ENCODE data around the gene MRI1.
"Not testable (repeated sequence)": the region's sequence is repeated elsewhere in the genome, so short reads cannot be mapped to it uniquely, and the experiment has no call there.

Gene MRI1

GRCh38 chr19:13781547-13781946 lies 17.2 kb downstream of the MRI1 start:
- peak; percentile 80 for DNase-seq (ENCODE audit: low read depth)
- H3K4me3 ChIP-seq (ENCODE audit: low read length), result no peak overlapping the region
- no peak for TF ChIP-seq CTCF (IDR thresholded peaks at IDR 0.05; ENCODE audit: insufficient read depth, low read depth, low read length, missing control alignments)

GRCh38 chr19:13782537-13782936 lies 18.2 kb downstream of the MRI1 start:
- DNase-seq (ENCODE audit: low read depth), result no peak
- TF ChIP-seq CTCF (IDR thresholded peaks at IDR 0.05; ENCODE audit: insufficient read depth, low read depth, low read length, missing control alignments), result no peak
- no peak overlapping the region for H3K4me3 ChIP-seq (ENCODE audit: low read length)

GRCh38 chr19:13783565-13784500 lies 19.5 kb downstream of the MRI1 start:
- H3K4me3 ChIP-seq (ENCODE audit: low read length), result no peak overlapping the region
- no peak for DNase-seq (ENCODE audit: low read depth)

GRCh38 chr19:13784731-13785452 lies 20.6 kb downstream of the MRI1 start:
- peak; percentile 65 for DNase-seq (ENCODE audit: low read depth)
- TF ChIP-seq CTCF (IDR thresholded peaks at IDR 0.05; ENCODE audit: insufficient read depth, low read depth, low read length, missing control alignments), result peak; percentile 67
- no peak overlapping the region for H3K4me3 ChIP-seq (ENCODE audit: low read length)

More at GRCh38 chr19:13783565-13784500, 19.5 kb downstream of the MRI1 start:
- no peak for TF ChIP-seq CTCF (IDR thresholded peaks at IDR 0.05; ENCODE audit: insufficient read depth, low read depth, low read length, missing control alignments)

GRCh38 chr19:13788991-13789390 lies 24.7 kb downstream of the MRI1 start:
- DNase-seq (ENCODE audit: low read depth), result peak; percentile 40
- no peak overlapping the region for H3K4me3 ChIP-seq (ENCODE audit: low read length)
- no peak for TF ChIP-seq CTCF (IDR thresholded peaks at IDR 0.05; ENCODE audit: insufficient read depth, low read depth, low read length, missing control alignments)

GRCh38 chr19:13790354-13790753 lies 26.0 kb downstream of the MRI1 start:
- no peak for DNase-seq (ENCODE audit: low read depth)
- H3K4me3 ChIP-seq (ENCODE audit: low read length), result no peak overlapping the region
- no peak for TF ChIP-seq CTCF (IDR thresholded peaks at IDR 0.05; ENCODE audit: insufficient read depth, low read depth, low read length, missing control alignments)

GRCh38 chr19:13793317-13793716 lies 29.0 kb downstream of the MRI1 start:
- not testable (repeated sequence) for DNase-seq (ENCODE audit: low read depth)

More at GRCh38 chr19:13793317-13793716, 29.0 kb downstream of the MRI1 start:
- H3K4me3 ChIP-seq (ENCODE audit: low read length), result not testable (repeated sequence)
